ENCODE data around the gene HSP90AB1. TPM values are rescaled to one million over a fixed set of nuclear protein-coding genes. Genes with fewer than 3 reads are reported as not detected.

HSP90AB1 gene
- polyA plus RNA-seq, 1 experiment, result 943 TPM

DNA sequence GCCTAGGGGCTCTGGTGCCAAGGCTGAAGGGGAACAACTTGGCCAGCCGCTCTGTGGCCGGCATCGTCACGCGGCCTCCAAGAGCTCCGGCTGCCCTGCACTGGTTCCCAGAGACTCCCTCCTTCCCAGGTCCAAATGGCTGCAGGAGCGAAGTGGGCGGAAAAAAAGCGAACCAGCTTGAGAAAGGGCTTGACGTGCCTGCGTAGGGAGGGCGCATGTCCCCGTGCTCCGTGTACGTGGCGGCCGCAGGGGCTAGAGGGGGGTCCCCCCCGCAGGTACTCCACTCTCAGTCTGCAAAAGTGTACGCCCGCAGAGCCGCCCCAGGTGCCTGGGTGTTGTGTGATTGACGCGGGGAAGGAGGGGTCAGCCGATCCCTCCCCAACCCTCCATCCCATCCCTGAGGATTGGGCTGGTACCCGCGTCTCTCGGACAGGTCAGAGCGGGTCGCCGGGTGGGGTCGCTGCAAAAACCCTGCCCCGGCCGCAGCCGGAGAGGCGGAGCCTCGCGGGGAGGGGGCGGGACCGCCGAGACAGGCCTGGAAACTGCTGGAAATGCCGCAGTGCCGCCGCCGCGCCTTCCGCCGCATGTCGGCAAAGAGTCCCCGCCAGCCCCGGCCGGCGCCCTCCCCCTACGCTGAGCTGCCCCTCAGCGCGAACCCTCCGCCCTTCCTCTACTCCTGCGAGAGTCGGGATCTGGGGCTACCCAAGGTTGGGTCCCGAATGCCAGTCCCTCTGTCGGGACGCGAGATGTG lies 814 bp upstream of the HSP90AB1 start:
- peak; percentile 26 for DNase-seq (ENCODE audit: low read depth, low spot score)
- ChIA-PET CTCF (interaction anchor here (0.8 to 4.8 kb wide), 2 partner anchors 9 to 11 kb away, joined by 3 to 30 read pairs; no protein-coding TSS in a partner anchor), POLR2A (interaction anchor here (0.5 to 4.0 kb wide), 29 partner anchors 8 to 786 kb away, joined by 3 to 107 read pairs (median 5); partner anchors contain the start of genes GTPBP2, MYMX, POLH and SLC29A1)
- TF ChIP-seq, protein P1, sequence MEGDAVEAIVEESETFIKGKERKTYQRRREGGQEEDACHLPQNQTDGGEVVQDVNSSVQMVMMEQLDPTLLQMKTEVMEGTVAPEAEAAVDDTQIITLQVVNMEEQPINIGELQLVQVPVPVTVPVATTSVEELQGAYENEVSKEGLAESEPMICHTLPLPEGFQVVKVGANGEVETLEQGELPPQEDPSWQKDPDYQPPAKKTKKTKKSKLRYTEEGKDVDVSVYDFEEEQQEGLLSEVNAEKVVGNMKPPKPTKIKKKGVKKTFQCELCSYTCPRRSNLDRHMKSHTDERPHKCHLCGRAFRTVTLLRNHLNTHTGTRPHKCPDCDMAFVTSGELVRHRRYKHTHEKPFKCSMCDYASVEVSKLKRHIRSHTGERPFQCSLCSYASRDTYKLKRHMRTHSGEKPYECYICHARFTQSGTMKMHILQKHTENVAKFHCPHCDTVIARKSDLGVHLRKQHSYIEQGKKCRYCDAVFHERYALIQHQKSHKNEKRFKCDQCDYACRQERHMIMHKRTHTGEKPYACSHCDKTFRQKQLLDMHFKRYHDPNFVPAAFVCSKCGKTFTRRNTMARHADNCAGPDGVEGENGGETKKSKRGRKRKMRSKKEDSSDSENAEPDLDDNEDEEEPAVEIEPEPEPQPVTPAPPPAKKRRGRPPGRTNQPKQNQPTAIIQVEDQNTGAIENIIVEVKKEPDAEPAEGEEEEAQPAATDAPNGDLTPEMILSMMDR (IDR thresholded peaks at IDR 0.05; ENCODE audit: low read depth, low read length), result no peak; the same call in 1 of the 2 replicates
- peak overlapping the region; percentile 84 for H3K27ac ChIP-seq (ENCODE audit: low read depth, low read length)
- H3K4me3 ChIP-seq (ENCODE audit: low read depth, low read length), result peak overlapping the region; percentile 91
- H3K9me3 ChIP-seq (ENCODE audit: control insufficient read depth, insufficient read depth, low read length), result no peaks in the 10 kb centered on the region; the same call in 1 of the 2 replicates
- H3K27me3 ChIP-seq (ENCODE audit: control insufficient read depth, insufficient read depth, low read length), result no peaks in the 10 kb centered on the region

DNA sequence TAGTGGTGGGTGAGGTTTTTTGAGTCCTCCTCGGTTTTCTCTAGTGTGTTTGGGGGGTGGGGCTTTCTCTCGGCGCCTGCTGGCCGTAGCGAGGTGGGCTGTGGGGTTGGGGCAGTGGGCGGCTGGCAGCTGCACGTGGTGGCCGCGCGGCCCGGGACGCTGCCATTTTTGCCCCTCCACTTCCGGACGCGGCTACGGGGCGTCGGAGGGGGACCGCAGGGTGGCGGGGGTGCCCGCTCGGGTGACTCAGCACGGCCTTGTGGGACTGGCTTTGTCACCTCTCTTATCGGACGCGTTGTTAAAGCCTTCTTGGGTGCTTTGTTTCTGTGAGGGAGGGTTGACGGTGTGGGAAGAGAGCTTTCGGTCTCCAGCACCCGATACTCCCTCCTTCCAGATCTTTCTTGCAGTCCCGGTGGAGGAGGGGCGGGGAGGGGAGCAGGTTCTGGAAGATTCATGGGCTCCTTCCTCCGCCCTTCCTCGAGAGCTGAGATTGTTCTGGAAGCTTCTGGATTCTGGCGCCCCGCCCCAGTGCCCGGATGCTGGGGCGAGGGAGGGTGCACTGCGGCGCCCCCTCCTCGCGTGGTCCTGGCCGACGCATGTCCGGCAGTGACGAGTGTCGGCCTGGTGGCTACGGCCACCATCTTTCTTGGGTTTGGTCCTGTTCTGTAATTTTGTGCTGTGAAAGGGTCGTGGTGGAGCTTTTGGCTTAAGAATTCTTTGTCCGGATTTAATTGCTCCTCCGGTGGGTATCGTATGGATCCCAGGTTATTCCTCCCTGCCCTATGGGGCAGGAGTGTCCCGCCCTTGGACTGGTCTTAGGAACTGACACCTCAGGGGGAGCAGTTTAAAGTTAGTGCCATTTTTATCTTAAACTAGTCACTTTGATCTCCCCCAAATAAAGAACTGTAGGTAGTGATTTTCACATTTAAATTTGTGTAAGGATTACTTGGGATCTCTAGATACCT lies 719 bp downstream of the HSP90AB1 start:
- peak overlapping the region; percentile 77 for H3K27ac ChIP-seq (ENCODE audit: low read depth, low read length)
- POLR2A ChIA-PET, result interaction anchor here (0.6 to 4.0 kb wide), 19 partner anchors 9 to 672 kb away, joined by 3 to 107 read pairs (median 5); partner anchors contain the start of genes MYMX, POLH, SLC29A1 and SLC35B2
- TF ChIP-seq, protein P1 (IDR thresholded peaks at IDR 0.05; ENCODE audit: low read depth, low read length), result no peak
- H3K9me3 ChIP-seq (ENCODE audit: control insufficient read depth, insufficient read depth, low read length), result no peaks in the 10 kb centered on the region; the same call in 1 of the 2 replicates
- peak overlapping the region; percentile 91 for H3K4me3 ChIP-seq (ENCODE audit: low read depth, low read length)
- H3K27me3 ChIP-seq (ENCODE audit: control insufficient read depth, insufficient read depth, low read length), result no peaks in the 10 kb centered on the region
- DNase-seq (ENCODE audit: low read depth, low spot score), result no peak
- CTCF ChIA-PET, result interaction anchor here (0.8 to 4.8 kb wide), 6 partner anchors 9 to 75 kb away, joined by 3 to 30 read pairs (median 5); partner anchors contain the start of genes AARS2 and SLC35B2

DNA sequence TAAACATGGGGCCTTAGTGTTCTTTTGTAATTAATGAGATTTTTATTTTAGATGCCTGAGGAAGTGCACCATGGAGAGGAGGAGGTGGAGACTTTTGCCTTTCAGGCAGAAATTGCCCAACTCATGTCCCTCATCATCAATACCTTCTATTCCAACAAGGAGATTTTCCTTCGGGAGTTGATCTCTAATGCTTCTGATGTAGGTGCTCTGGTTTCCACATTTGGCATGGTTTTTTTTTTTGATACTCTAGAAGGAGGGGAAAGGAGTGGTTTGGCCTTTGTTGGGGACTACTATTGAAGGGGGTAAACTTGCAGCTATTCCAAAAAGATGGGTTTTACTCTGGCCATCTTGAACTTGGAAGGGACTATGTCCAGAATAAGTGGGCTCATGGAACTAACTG lies 1.7 kb downstream of the HSP90AB1 start:
- Histone ChIP-seq H3K9me3 (ENCODE audit: control insufficient read depth, insufficient read depth, low read length) (no peaks in the 10 kb centered on the region; the same call in 1 of the 2 replicates), H3K27ac (ENCODE audit: low read depth, low read length) (no peak overlapping the region), H3K4me3 (ENCODE audit: low read depth, low read length) (peak overlapping the region; percentile 91), H3K27me3 (ENCODE audit: control insufficient read depth, insufficient read depth, low read length) (no peaks in the 10 kb centered on the region)
- POLR2A ChIA-PET, result interaction anchor here (4.0 kb wide), 1 partner anchor 8 kb away, joined by 107 read pairs; the partner anchor contains the start of gene SLC35B2
- CTCF ChIA-PET, result interaction anchor here (1.5 to 2.0 kb wide), 3 partner anchors 8 to 19 kb away, joined by 3 to 10 read pairs (median 5); partner anchors contain the start of gene SLC35B2
- TF ChIP-seq, protein P1 (IDR thresholded peaks at IDR 0.05; ENCODE audit: low read depth, low read length), result no peak
- no peak for DNase-seq (ENCODE audit: low read depth, low spot score)

DNA sequence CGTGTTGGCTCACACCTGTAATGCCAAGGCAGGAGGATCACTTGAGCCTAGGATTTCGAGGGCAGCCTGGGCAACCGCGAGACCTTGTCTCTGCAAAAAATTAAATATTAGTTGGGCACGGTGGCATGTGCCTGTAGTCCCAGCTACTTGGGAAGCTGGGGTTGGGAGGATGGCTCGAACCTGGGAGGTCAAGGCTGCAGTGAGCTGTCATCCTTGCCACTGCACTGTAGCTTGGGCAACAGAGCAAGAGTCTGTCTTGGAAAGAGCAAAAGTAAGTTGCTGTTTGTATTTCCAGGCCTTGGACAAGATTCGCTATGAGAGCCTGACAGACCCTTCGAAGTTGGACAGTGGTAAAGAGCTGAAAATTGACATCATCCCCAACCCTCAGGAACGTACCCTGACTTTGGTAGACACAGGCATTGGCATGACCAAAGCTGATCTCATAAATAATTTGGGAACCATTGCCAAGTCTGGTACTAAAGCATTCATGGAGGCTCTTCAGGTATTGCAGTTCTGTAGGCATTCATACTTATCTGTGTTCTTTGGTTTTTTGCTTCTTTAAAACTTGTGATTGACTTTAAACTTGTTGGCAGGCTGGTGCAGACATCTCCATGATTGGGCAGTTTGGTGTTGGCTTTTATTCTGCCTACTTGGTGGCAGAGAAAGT lies 2.3 kb downstream of the HSP90AB1 start:
- POLR2A ChIA-PET, result interaction anchor here (4.0 kb wide), 1 partner anchor 7 kb away, joined by 107 read pairs; the partner anchor contains the start of gene SLC35B2
- H3K4me3 ChIP-seq (ENCODE audit: low read depth, low read length), result peak overlapping the region; percentile 91
- no peak overlapping the region for H3K27ac ChIP-seq (ENCODE audit: low read depth, low read length)
- H3K9me3 ChIP-seq (ENCODE audit: control insufficient read depth, insufficient read depth, low read length), result no peaks in the 10 kb centered on the region; the same call in 1 of the 2 replicates
- CTCF ChIA-PET, result interaction anchor here (0.6 to 1.5 kb wide), 3 partner anchors 11 to 75 kb away, joined by 3 to 5 read pairs (median 3); no protein-coding TSS in a partner anchor
- H3K27me3 ChIP-seq (ENCODE audit: control insufficient read depth, insufficient read depth, low read length), result no peaks in the 10 kb centered on the region
- no peak for DNase-seq (ENCODE audit: low read depth, low spot score)
- TF ChIP-seq, protein P1 (IDR thresholded peaks at IDR 0.05; ENCODE audit: low read depth, low read length), result no peak
